ENCODE measurements around the gene ADAMTS2.

Gene ADAMTS2

DNA sequence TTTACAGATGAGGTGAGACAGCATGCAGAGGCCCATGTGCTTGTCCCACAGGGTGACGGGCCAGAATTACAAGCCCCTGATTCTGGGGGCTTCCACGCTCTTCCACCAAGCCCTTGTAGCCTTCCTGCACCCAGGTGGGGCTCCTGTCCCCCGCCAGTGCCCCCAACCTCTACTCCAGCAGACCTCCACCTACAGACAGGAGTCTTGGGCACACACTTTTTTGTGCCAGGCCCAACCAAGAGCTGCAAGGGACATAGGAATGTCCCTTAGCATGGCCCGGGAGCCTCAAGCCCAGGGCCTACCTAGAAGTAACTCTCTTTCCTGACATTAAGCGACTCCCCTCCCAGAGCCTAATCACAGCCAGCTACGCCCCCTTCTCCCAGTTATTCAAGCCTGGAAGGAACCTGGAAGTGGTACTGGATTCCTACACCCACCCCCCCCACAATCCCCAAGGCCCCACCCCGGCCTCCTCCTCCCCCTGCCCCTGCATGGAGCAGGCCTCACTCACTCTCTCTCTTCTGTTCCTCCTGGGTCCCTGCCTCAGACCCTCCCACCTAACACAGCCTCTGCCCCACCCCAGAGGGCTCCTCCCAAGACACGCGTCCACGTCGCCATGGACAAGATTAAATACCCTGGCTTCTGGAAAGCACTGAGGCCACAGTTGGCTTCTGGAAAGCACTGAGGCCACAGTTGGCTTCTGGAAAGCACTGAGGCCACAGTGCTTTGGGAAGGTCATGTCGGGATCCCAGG lies 30.5 kb downstream of the ADAMTS2 start:
- no peak for TF ChIP-seq CTCF (IDR thresholded peaks at IDR 0.05; ENCODE audit: insufficient read depth, low read depth, low read length, missing control alignments)

GRCh38 chr5:179313849-179314521 lies 31.3 kb downstream of the ADAMTS2 start:
- DNase-seq (ENCODE audit: low read depth) = no peak
- H3K4me3 ChIP-seq (ENCODE audit: low read depth, low read length) = no peak overlapping the region
- no peak for TF ChIP-seq CTCF (IDR thresholded peaks at IDR 0.05; ENCODE audit: insufficient read depth, low read depth, low read length, missing control alignments)

More for the DNA sequence above, 30.5 kb downstream of the ADAMTS2 start:
- H3K4me3 ChIP-seq (ENCODE audit: low read depth, low read length) = no peak overlapping the region
- DNase-seq (ENCODE audit: low read depth) = no peak

DNA sequence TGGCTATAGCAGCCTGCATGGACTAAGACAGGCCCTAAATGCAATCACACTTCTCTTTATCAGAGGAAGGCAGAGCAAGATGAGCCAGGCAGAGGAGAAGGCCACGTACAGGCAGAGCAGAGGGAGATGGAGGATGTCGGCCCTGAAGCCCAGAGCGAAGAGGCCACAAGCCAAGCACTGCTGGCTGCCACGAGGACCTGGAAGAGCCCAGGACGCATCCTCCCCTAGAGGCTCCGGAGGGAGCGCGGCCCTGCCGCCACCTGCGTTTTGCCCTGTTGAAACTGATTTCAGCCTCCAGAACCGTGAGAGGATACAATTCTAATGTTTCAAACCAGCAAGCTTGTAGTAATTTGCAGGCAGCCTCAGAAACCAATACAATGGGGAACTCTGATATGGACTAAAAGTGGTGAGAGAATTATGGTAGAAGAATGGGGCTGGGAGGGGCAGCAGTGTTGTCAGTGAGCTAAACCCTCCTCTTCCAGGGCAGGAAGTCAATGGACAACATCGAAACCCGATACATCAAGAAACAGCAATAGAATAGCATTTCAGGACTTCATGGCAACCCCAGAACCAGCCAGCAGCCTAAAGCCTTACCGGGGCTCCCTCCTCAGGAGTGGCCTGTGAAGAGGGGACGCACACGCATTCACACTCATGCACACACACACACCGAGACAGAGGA lies 32.6 kb downstream of the ADAMTS2 start:
- no peak for TF ChIP-seq CTCF (IDR thresholded peaks at IDR 0.05; ENCODE audit: insufficient read depth, low read depth, low read length, missing control alignments)
- H3K4me3 ChIP-seq (ENCODE audit: low read depth, low read length) = no peak overlapping the region
- DNase-seq (ENCODE audit: low read depth) = no peak

- DNase-seq (ENCODE audit: low read depth) = no peak
- no peak overlapping the region for H3K4me3 ChIP-seq (ENCODE audit: low read depth, low read length)
- TF ChIP-seq CTCF (IDR thresholded peaks at IDR 0.05; ENCODE audit: insufficient read depth, low read depth, low read length, missing control alignments) = no peak
Measured at GRCh38 chr5:179311581-179311980, 33.7 kb downstream of the ADAMTS2 start.

DNA sequence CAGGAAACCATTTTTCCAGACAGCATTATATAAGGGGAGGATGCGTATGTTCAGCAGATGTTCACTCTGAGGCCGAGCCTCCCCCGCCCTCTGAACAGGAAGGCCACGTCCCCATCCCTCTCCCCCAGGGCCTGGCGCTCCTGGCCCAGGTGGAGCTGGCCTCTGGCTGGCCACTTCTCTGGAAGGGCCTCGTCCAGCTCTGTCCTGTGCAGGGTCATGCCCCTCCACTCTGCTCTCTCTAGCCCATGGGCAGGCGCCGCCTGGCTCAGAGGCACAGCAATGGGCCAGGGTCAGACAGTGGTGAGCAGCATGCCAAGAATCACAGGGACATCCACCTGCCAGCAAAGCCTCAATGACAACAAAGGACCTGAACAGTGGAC lies 34.2 kb downstream of the ADAMTS2 start:
- no peak for DNase-seq (ENCODE audit: low read depth)
- no peak overlapping the region for H3K4me3 ChIP-seq (ENCODE audit: low read depth, low read length)
- TF ChIP-seq CTCF (IDR thresholded peaks at IDR 0.05; ENCODE audit: insufficient read depth, low read depth, low read length, missing control alignments) = no peak

GRCh38 chr5:179310439-179311090 lies 34.7 kb downstream of the ADAMTS2 start:
- TF ChIP-seq CTCF (IDR thresholded peaks at IDR 0.05; ENCODE audit: insufficient read depth, low read depth, low read length, missing control alignments) = no peak
- no peak for DNase-seq (ENCODE audit: low read depth)
- H3K4me3 ChIP-seq (ENCODE audit: low read depth, low read length) = no peak overlapping the region
